Suprapubic skin (tissue), 3 donors: ENCODE measurements around the gene NCOA6.

Experiments
- EP300 ChIP-seq: sonication (generic); formaldehyde crosslinking; IDR thresholded peaks from one replicate; pipeline ENCODE4 v1.6.1; 2017; ENCODE audit warnings: antibody characterized with exemption
- POLR2A ChIP-seq, 2 donors: fragments of 450-650 bp; IDR thresholded peaks; one replicate each; pipeline ENCODE4 v1.6.1; 2017; ENCODE audit warnings: antibody characterized with exemption in 2 of 2, mild to moderate bottlenecking in 2 of 2, moderate library complexity in 2 of 2
- TF ChIP-seq, protein P1 (sequence below), 2 donors: fragments of 200-600 bp in 1 of 2; fragments of 450-650 bp in 1 of 2; sonication (generic) in 1 of 2; IDR thresholded peaks; one replicate each; pipeline ENCODE4 v1.5.1; 2016 to 2019; ENCODE audit warnings: antibody characterized with exemption in 2 of 2, mild to moderate bottlenecking in 1 of 2, moderate library complexity in 1 of 2

GRCh38 chr20:34873583-34874093, 48.2 kb upstream of the NCOA6 start:
- no peak for TF ChIP-seq EP300
- TF ChIP-seq, protein P1, sequence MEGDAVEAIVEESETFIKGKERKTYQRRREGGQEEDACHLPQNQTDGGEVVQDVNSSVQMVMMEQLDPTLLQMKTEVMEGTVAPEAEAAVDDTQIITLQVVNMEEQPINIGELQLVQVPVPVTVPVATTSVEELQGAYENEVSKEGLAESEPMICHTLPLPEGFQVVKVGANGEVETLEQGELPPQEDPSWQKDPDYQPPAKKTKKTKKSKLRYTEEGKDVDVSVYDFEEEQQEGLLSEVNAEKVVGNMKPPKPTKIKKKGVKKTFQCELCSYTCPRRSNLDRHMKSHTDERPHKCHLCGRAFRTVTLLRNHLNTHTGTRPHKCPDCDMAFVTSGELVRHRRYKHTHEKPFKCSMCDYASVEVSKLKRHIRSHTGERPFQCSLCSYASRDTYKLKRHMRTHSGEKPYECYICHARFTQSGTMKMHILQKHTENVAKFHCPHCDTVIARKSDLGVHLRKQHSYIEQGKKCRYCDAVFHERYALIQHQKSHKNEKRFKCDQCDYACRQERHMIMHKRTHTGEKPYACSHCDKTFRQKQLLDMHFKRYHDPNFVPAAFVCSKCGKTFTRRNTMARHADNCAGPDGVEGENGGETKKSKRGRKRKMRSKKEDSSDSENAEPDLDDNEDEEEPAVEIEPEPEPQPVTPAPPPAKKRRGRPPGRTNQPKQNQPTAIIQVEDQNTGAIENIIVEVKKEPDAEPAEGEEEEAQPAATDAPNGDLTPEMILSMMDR (IDR thresholded peaks at IDR 0.05) = no peak
- no peak for TF ChIP-seq POLR2A (IDR thresholded peaks at IDR 0.05)
